Lower lobe of right lung (tissue), 2 donors: ENCODE results near the gene FLOT2. TPM values are rescaled to one million over a fixed set of nuclear protein-coding genes. Genes with fewer than 3 reads are reported as not detected.

Experiments
- ATAC-seq, 2 donors: fragments of 200-7000 bp; cut with Tn5 transposase; one replicate each; pipeline ENCODE4 v1.9.1; 2020 to 2022; ENCODE audit warnings: mild to moderate bottlenecking in 2 of 2, moderate library complexity in 2 of 2
- DNase-seq: peaks from one replicate; pipeline ENCODE4 v3.0.0-alpha.2; 2020
- H3K27ac ChIP-seq: fragments of 200-600 bp; one replicate; pipeline ENCODE4 v1.8.0; 2022
- H3K27me3 ChIP-seq: fragments of 200-600 bp; one replicate; pipeline ENCODE4 v1.8.0; 2022; ENCODE audit warnings: low read depth
- H3K36me3 ChIP-seq: fragments of 200-600 bp; one replicate; pipeline ENCODE4 v1.8.0; 2022; ENCODE audit warnings: mild to moderate bottlenecking
- H3K4me1 ChIP-seq: fragments of 200-600 bp; one replicate; pipeline ENCODE4 v1.8.0; 2022
- H3K4me3 ChIP-seq: fragments of 200-600 bp; one replicate; pipeline ENCODE4 v1.8.0; 2022; ENCODE audit warnings: mild to moderate bottlenecking
- H3K9me3 ChIP-seq: fragments of 200-600 bp; one replicate; pipeline ENCODE4 v1.8.0; 2022
- intact Hi-C: fragments of 100-400 bp; cut with DNase I; formaldehyde crosslinking; loops from one replicate; pipeline ENCODE4 v1.11.0; 2022
- total RNA-seq: library from RNA; stranded (reverse); fragmentation: NEBNext Ultra II Directional; extraction: Animal tissue kit (Norgen Biotek cat#: 25700); gene quantifications from one replicate; pipeline ENCODE4 v1.2.1, GENCODE V29; 2021
- TF ChIP-seq, protein P1 (sequence below): fragments of 200-600 bp; IDR thresholded peaks from one replicate; pipeline ENCODE4 v1.8.0; 2022; ENCODE audit warnings: antibody characterized with exemption, mild to moderate bottlenecking
- donor health status: DM: no; HTN: yes; CAD: no; lungs with severe emphysema.

FLOT2 gene
- total RNA-seq, 1 donor from 2014 or later: 170 TPM

DNA sequence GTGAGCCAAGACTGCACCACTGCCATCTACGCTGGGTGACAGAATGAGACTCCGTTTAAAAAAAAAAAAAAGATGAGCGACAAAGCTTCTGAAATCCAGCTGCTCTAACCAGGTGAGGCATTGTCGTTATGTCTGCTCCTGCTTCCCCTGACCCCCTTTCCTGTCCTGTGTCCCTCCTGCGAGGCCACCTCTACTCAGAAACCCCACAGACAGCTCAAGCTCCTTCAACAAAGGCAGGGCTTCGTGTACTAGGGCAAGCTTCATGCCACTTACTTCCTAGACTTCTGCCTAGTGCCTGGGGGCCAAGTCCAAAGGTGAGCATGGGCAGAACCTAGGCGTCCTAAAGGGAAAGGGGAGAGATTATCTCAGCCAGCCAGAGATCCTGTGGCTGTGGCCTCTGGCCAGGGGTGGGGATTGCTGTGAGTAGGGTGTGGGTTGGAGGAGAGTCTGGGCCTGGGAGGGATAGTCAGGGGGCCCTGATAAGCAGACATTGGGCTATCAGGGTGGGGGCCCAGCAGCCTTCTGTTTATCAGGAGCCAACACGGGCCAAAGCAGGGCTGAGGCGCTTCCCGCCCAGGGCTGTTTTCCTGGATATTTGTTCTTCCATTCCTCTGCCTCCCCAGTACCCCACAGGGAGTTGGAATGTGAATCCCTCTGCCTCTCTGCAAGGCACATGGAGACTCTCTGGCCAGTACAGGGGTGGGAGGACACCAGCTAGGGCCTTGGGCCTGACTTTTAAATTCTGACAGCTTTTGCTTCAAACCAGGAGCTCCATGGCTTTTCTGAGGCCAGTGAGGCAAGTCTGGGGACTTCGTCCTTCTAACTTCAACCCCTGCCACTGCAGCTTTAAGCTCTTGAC is 32.3 kb downstream of the FLOT2 start:
- Histone ChIP-seq H3K27me3 (no peaks in the 10 kb centered on the region), H3K36me3 (peaks cover 12% of the 10 kb centered on the region), H3K4me3 (no peak overlapping the region), H3K27ac (no peak overlapping the region), H3K9me3 (no peaks in the 10 kb centered on the region), H3K4me1 (peaks cover 5% of the 10 kb centered on the region)
- intact Hi-C loops: no loop called here
- ATAC-seq: no peak
- TF ChIP-seq, protein P1, sequence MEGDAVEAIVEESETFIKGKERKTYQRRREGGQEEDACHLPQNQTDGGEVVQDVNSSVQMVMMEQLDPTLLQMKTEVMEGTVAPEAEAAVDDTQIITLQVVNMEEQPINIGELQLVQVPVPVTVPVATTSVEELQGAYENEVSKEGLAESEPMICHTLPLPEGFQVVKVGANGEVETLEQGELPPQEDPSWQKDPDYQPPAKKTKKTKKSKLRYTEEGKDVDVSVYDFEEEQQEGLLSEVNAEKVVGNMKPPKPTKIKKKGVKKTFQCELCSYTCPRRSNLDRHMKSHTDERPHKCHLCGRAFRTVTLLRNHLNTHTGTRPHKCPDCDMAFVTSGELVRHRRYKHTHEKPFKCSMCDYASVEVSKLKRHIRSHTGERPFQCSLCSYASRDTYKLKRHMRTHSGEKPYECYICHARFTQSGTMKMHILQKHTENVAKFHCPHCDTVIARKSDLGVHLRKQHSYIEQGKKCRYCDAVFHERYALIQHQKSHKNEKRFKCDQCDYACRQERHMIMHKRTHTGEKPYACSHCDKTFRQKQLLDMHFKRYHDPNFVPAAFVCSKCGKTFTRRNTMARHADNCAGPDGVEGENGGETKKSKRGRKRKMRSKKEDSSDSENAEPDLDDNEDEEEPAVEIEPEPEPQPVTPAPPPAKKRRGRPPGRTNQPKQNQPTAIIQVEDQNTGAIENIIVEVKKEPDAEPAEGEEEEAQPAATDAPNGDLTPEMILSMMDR: no peak
- no peak for DNase-seq

DNA sequence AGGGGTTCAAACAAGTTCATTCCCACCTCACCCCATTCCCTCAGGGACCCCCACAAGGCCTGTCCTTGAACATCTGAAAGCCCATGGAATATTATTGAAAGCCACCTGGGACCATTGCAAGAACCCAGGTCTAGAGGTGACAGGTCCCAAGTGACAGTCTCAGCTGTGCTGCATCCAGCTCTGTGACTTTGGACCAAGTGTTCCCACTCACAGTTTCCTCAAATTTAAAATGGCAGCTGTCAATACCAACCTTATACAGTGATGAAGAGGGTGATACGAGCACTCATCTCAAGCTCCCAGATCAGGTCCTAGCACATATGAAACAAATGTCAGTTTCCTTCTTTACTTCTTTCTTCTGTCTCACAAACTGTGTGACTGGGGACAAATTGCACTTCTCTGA is 33.6 kb downstream of the FLOT2 start:
- peaks cover 5% of the 10 kb centered on the region for H3K4me1 ChIP-seq
- TF ChIP-seq, protein P1: no peak
- no peak overlapping the region for H3K4me3 ChIP-seq
- ATAC-seq: no peak
- no peak for DNase-seq
- intact Hi-C loops: no loop called here
- H3K27ac ChIP-seq: no peak overlapping the region
- no peaks in the 10 kb centered on the region for H3K27me3 ChIP-seq
- peaks cover 24% of the 10 kb centered on the region for H3K36me3 ChIP-seq
- H3K9me3 ChIP-seq: no peaks in the 10 kb centered on the region

DNA sequence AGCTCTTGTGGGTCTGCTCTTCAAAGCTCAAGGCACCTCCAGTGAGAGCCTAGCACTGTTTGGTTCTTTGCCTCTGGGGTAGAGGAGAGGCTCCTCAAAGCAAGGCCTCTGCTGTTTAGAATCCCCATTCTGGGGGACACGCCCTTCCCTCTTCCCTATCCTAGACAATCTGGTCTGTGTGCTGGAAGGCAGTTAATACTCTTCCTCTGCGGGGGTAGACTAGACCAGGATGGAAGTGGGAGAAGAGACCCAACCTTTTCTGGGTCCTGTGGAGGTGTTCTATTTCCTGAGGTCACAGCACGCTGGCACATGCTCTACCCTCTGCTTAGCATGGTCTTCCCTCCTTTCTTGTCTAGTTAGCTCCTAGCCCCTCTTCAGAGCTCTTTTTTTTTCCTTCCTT is 35.0 kb downstream of the FLOT2 start:
- Histone ChIP-seq H3K27me3 (no peaks in the 10 kb centered on the region), H3K9me3 (no peaks in the 10 kb centered on the region), H3K27ac (no peak overlapping the region), H3K36me3 (peaks cover 38% of the 10 kb centered on the region), H3K4me1 (peaks cover 5% of the 10 kb centered on the region), H3K4me3 (no peak overlapping the region)
- DNase-seq (no peak), ATAC-seq (no peak)
- intact Hi-C loops: no loop called here
- TF ChIP-seq, protein P1: no peak

DNA sequence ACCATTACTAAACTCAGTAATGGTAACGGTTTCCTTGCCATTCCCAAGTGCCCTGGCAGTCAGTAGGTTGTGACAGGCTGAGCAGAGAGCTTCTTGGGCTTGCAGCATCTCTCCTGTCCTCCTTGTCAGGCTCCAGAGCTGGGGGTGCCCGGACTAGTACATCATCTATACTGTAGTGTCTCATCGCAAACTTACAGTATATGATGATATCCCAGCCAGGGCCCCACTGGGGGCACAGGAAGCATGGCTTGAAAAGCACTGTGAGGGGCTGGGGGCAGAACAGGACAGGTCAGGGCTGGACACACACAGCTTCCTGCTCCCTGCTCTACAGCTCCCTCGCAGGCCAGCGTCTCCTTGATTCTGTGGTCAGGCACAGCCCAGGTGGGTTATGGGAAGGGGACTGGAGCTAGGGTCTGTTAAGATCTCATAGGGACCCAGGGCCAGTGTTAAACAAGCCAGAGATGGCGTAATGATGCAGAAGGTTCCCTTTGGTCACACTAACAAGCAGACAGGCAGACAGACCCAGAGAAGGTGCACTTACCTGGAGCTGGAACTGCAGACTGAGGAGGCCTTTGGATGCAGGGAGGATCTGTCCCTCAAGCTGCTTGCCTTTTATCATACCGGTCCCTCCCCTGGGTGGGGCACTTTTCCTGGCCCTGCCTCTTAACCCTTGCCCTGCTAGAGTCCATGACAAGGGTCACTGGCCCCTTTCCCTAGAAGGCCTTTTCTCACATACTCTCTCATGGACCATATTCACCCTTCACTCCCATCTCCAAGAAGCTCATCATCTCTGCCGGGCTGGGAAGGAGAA is 35.9 kb downstream of the FLOT2 start:
- TF ChIP-seq, protein P1: no peak
- Histone ChIP-seq H3K4me3 (no peak overlapping the region), H3K36me3 (peaks cover 48% of the 10 kb centered on the region), H3K27ac (no peak overlapping the region), H3K27me3 (no peaks in the 10 kb centered on the region), H3K9me3 (no peaks in the 10 kb centered on the region), H3K4me1 (peaks cover 5% of the 10 kb centered on the region)
- intact Hi-C loops: no loop called here
- DNase-seq (no peak), ATAC-seq (no peak)

DNA sequence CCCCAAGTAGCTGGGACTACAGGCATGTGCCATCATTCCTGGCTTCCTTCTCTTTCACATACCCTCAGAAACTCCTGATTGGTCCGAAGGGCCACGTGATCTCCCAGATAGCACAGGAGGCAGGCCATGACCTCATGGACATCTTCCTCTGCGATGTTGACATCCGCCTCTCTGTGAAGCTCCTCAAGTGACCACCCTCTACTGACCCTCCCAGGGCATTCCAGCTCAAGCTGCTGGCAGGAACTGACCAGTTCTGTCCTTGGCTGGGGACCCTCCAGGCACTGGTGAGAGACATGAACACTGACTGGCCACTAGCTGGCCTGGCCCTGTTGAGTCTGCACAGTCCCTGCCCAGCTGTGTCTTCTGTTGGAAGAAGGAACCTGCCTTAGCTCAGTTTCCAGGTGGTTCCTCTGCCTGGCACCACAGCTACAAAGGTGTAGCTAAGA is 37.1 kb downstream of the FLOT2 start:
- Histone ChIP-seq H3K27ac (no peak overlapping the region), H3K27me3 (no peaks in the 10 kb centered on the region), H3K9me3 (no peaks in the 10 kb centered on the region), H3K4me3 (no peak overlapping the region), H3K4me1 (peaks cover 7% of the 10 kb centered on the region), H3K36me3 (peaks cover 53% of the 10 kb centered on the region)
- TF ChIP-seq, protein P1: no peak
- DNase-seq: no peak
- ATAC-seq: no peak
- intact Hi-C loops: no loop called here
